ENCODE results near the gene BTBD6. TPM values are rescaled to one million over a fixed set of nuclear protein-coding genes. Genes with fewer than 3 reads are reported as not detected.
A peak's percentile ranks its signal among the peaks of the same experiment; 100 is the strongest.

Gene BTBD6
- total and polyA plus RNA-seq, 4 experiments from 2014 or later, result 5.4 to 56.7 (median 34.7) TPM

GRCh38 chr14:105201925-105202513 lies 46.3 kb upstream of the BTBD6 start:
- no peak overlapping the region for H3K4me3 ChIP-seq (ENCODE audit: low read length in 2 of 2)
- Mint-ChIP-seq H3K4me3 (peak overlapping the region in 2 of 8 donors; percentile 8 to 47), H3K36me3 (no peaks in the 10 kb centered on the region), H3K4me1 (peaks cover 3 to 22% (median 15%) of the 10 kb centered on the region in 4 donors), H3K27ac (peak overlapping the region in 3 of 7 donors; percentile 6 to 40 (median 8)), H3K9me3 (no peaks in the 10 kb centered on the region), H3K27me3 (peaks cover 14 to 16% of the 10 kb centered on the region in 2 donors)
- no peaks in the 10 kb centered on the region for H3K9me3 ChIP-seq (ENCODE audit: control insufficient read depth in 1 of 2, low read length in 2 of 2)
- no peaks in the 10 kb centered on the region for H3K36me3 ChIP-seq (ENCODE audit: insufficient read depth, low read length)
- POLR2A ChIA-PET (ENCODE audit: partially characterized antibody), result interaction anchor here (1.6 kb wide), 1 partner anchor 99 kb away, joined by 4 read pairs; the partner anchor contains the start of gene BRF1
- H3K27me3 ChIP-seq (ENCODE audit: insufficient read depth, low read length), result peaks cover 6% of the 10 kb centered on the region
- H3K4me1 ChIP-seq (ENCODE audit: insufficient read depth, low read length), result peaks cover 25% of the 10 kb centered on the region
- intact Hi-C loops (cut with micrococcal nuclease), result loop anchor here (1.0 kb wide), 2 partner anchors 80 to 289 kb away; partner anchors contain the start of gene TEDC1
- DNase-seq, result peak in 1 of 5 donors; percentile 41
- CTCF ChIA-PET (ENCODE audit: partially characterized antibody), result interaction anchor here (2.1 to 4.8 kb wide), 3 partner anchors 20 to 149 kb away, joined by 6 to 35 read pairs (median 7); no protein-coding TSS in a partner anchor
- H3K27ac ChIP-seq (ENCODE audit: low read depth, low read length), result no peak overlapping the region

GRCh38 chr14:105203057-105203531 lies 45.2 kb upstream of the BTBD6 start:
- Histone ChIP-seq H3K9me3 (ENCODE audit: control insufficient read depth in 1 of 2, low read length in 2 of 2) (no peaks in the 10 kb centered on the region), H3K4me1 (ENCODE audit: insufficient read depth, low read length) (peaks cover 21% of the 10 kb centered on the region), H3K36me3 (ENCODE audit: insufficient read depth, low read length) (no peaks in the 10 kb centered on the region), H3K27ac (ENCODE audit: low read depth, low read length) (no peak overlapping the region), H3K27me3 (ENCODE audit: insufficient read depth, low read length) (no peaks in the 10 kb centered on the region), H3K4me3 (ENCODE audit: low read length in 2 of 2) (no peak overlapping the region)
- Mint-ChIP-seq H3K4me1 (peaks cover 3 to 22% (median 13%) of the 10 kb centered on the region in 4 donors), H3K27me3 (peaks cover 11 to 14% of the 10 kb centered on the region in 2 donors), H3K4me3 (no peak overlapping the region), H3K27ac (peak overlapping the region in 1 of 7 donors; percentile 40), H3K36me3 (no peaks in the 10 kb centered on the region), H3K9me3 (no peaks in the 10 kb centered on the region)
- ChIA-PET POLR2A (ENCODE audit: partially characterized antibody) (interaction anchor here (1.0 kb wide), 1 partner anchor 149 kb away, joined by 4 read pairs; no protein-coding TSS in a partner anchor), CTCF (ENCODE audit: partially characterized antibody) (interaction anchor here (1.0 to 4.8 kb wide), 8 partner anchors 8 to 148 kb away, joined by 3 to 35 read pairs (median 6); no protein-coding TSS in a partner anchor)
- peak; percentile 49 to 63 (median 53) for DNase-seq
- intact Hi-C loops (cut with micrococcal nuclease), result loop anchor here (1.0 kb wide), 1 partner anchor 149 kb away; no protein-coding TSS in a partner anchor

- ChIA-PET CTCF (ENCODE audit: partially characterized antibody) (interaction anchor here (1.0 to 4.8 kb wide), 8 partner anchors 8 to 148 kb away, joined by 3 to 35 read pairs (median 6); no protein-coding TSS in a partner anchor), POLR2A (ENCODE audit: partially characterized antibody) (interaction anchor here (1.0 kb wide), 1 partner anchor 148 kb away, joined by 4 read pairs; no protein-coding TSS in a partner anchor)
- H3K4me3 Mint-ChIP-seq, result no peak overlapping the region
- H3K4me1 ChIP-seq (ENCODE audit: insufficient read depth, low read length), result peaks cover 21% of the 10 kb centered on the region
- H3K36me3 Mint-ChIP-seq, result no peaks in the 10 kb centered on the region
- no peaks in the 10 kb centered on the region for H3K9me3 Mint-ChIP-seq
- H3K27ac ChIP-seq (ENCODE audit: low read depth, low read length), result no peak overlapping the region
- H3K4me1 Mint-ChIP-seq, result peaks cover 3 to 22% (median 11%) of the 10 kb centered on the region in 4 donors
- peak in 1 of 5 donors; percentile 27 for DNase-seq
- intact Hi-C loops (cut with micrococcal nuclease), result loop anchor here (1.0 kb wide), 1 partner anchor 149 kb away; no protein-coding TSS in a partner anchor
- H3K27me3 ChIP-seq (ENCODE audit: insufficient read depth, low read length), result no peaks in the 10 kb centered on the region
- no peak overlapping the region for H3K4me3 ChIP-seq (ENCODE audit: low read length in 2 of 2)
- peaks cover 7 to 10% of the 10 kb centered on the region in 2 donors for H3K27me3 Mint-ChIP-seq
- no peak overlapping the region for H3K27ac Mint-ChIP-seq
- H3K9me3 ChIP-seq (ENCODE audit: control insufficient read depth in 1 of 2, low read length in 2 of 2), result no peaks in the 10 kb centered on the region
- no peaks in the 10 kb centered on the region for H3K36me3 ChIP-seq (ENCODE audit: insufficient read depth, low read length)
Measured at GRCh38 chr14:105203701-105204100, 44.6 kb upstream of the BTBD6 start.

DNA sequence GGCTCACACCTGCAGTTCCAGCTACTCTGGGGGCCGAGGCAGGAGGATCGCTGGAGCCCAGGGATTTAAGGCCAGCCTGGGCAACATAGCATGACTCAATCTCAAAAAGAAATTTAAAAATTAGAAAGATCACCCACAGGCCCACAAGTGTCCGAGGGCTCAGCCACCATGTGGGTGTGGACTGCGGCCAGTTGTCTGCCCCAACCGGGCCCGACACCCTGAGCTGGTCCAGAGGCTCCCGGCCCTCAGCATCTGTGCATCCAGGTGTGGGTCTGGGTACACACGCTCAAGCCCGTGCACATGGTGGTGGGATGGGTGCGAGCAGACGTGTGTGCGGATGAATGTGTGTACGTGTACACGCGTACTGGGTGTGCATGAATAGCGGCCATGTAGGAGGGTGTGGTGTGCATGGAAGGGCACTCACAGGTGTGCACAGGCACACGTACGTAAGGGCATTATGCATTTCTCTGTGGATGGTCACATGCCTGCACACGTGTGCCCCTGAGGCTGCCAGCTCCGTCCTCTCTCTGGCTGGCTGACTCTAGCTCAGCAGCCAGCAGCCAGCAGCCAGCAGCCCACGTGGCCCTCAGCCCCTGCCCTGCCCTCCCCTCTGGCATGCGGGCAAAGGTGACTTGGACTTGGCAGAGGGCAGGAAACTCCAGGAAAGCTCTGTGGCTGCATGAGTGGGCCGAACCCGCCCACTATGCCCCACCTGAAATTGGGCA lies 44.0 kb upstream of the BTBD6 start:
- POLR2A ChIA-PET (ENCODE audit: partially characterized antibody), result interaction anchor here (1.0 kb wide), 1 partner anchor 148 kb away, joined by 4 read pairs; no protein-coding TSS in a partner anchor
- peaks cover 4 to 5% of the 10 kb centered on the region in 2 donors for H3K27me3 Mint-ChIP-seq
- H3K9me3 ChIP-seq (ENCODE audit: control insufficient read depth in 1 of 2, low read length in 2 of 2), result no peaks in the 10 kb centered on the region

GRCh38 chr14:105204931-105205672 lies 43.2 kb upstream of the BTBD6 start:
- Mint-ChIP-seq H3K36me3 (peaks cover 0 to 4% of the 10 kb centered on the region in 2 donors), H3K9me3 (no peaks in the 10 kb centered on the region), H3K4me1 (peaks cover 3 to 22% (median 8%) of the 10 kb centered on the region in 4 donors), H3K27ac (no peak overlapping the region), H3K4me3 (no peak overlapping the region), H3K27me3 (peaks cover 0 to 2% of the 10 kb centered on the region in 2 donors)
- peak in 1 of 5 donors; percentile 22 for DNase-seq
- ChIA-PET CTCF (ENCODE audit: partially characterized antibody) (interaction anchor here (0.6 to 4.8 kb wide), 5 partner anchors 9 to 146 kb away, joined by 3 to 35 read pairs (median 6); no protein-coding TSS in a partner anchor), POLR2A (ENCODE audit: partially characterized antibody) (no interaction called here)
- Histone ChIP-seq H3K9me3 (ENCODE audit: control insufficient read depth in 1 of 2, low read length in 2 of 2) (no peaks in the 10 kb centered on the region), H3K27me3 (ENCODE audit: insufficient read depth, low read length) (no peaks in the 10 kb centered on the region), H3K27ac (ENCODE audit: low read depth, low read length) (no peak overlapping the region), H3K4me3 (ENCODE audit: low read length in 2 of 2) (no peak overlapping the region), H3K4me1 (ENCODE audit: insufficient read depth, low read length) (peaks cover 21% of the 10 kb centered on the region), H3K36me3 (ENCODE audit: insufficient read depth, low read length) (no peaks in the 10 kb centered on the region)
- intact Hi-C loops (cut with micrococcal nuclease), result no loop called here

More for the DNA sequence above, 44.0 kb upstream of the BTBD6 start:
- intact Hi-C loops (cut with micrococcal nuclease), result no loop called here
- CTCF ChIA-PET (ENCODE audit: partially characterized antibody), result interaction anchor here (0.6 to 4.8 kb wide), 8 partner anchors 9 to 147 kb away, joined by 3 to 35 read pairs (median 5); no protein-coding TSS in a partner anchor
- H3K36me3 Mint-ChIP-seq, result no peaks in the 10 kb centered on the region
- no peaks in the 10 kb centered on the region for H3K9me3 Mint-ChIP-seq
- Histone ChIP-seq H3K4me1 (ENCODE audit: insufficient read depth, low read length) (peaks cover 21% of the 10 kb centered on the region), H3K27ac (ENCODE audit: low read depth, low read length) (no peak overlapping the region), H3K27me3 (ENCODE audit: insufficient read depth, low read length) (no peaks in the 10 kb centered on the region), H3K4me3 (ENCODE audit: low read length in 2 of 2) (no peak overlapping the region), H3K36me3 (ENCODE audit: insufficient read depth, low read length) (no peaks in the 10 kb centered on the region)
- peak overlapping the region in 1 of 7 donors; percentile 62 for H3K27ac Mint-ChIP-seq
- peak overlapping the region in 1 of 8 donors; percentile 31 for H3K4me3 Mint-ChIP-seq
- peaks cover 3 to 22% (median 10%) of the 10 kb centered on the region in 4 donors for H3K4me1 Mint-ChIP-seq
- DNase-seq, result no peak

DNA sequence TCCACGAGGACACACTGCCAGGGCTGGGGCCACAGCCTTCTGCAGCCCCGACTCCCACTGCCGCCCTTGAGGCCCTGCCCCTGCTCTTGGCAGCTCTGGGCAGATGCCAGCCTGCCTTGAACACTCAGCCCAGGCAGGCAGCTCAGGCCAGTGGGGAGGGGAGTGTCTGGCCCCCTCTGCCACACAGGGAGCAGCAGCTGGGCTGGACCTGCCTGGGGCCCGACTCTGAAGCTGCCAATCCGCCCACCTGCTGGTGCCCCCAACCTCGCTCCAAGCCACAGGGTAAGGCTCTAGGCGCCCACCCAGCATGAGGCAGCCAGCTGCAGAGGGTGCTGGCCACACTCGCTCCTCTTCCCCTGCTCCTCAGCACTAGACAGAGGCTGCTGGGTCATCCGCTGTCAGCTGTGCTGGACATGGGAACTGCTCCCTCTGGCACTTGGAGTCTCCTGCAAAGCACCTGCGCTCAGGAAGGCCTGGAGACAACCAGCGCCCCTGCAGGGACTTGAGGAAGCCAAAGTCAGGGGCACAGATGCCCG lies 42.6 kb upstream of the BTBD6 start:
- H3K27me3 ChIP-seq (ENCODE audit: insufficient read depth, low read length), result no peaks in the 10 kb centered on the region
- H3K9me3 ChIP-seq (ENCODE audit: control insufficient read depth in 1 of 2, low read length in 2 of 2), result no peaks in the 10 kb centered on the region
- POLR2A ChIA-PET (ENCODE audit: partially characterized antibody), result no interaction called here
- peak in 1 of 5 donors; percentile 33 for DNase-seq
- intact Hi-C loops (cut with micrococcal nuclease), result no loop called here
- H3K36me3 ChIP-seq (ENCODE audit: insufficient read depth, low read length), result no peaks in the 10 kb centered on the region
- CTCF ChIA-PET (ENCODE audit: partially characterized antibody), result interaction anchor here (3.1 kb wide), 1 partner anchor 8 kb away, joined by 10 read pairs; no protein-coding TSS in a partner anchor
- Mint-ChIP-seq H3K9me3 (no peaks in the 10 kb centered on the region), H3K4me3 (no peak overlapping the region), H3K27me3 (peaks cover 0 to 2% of the 10 kb centered on the region in 2 donors), H3K36me3 (peaks cover 0 to 7% of the 10 kb centered on the region in 2 donors), H3K4me1 (peaks cover 3 to 22% (median 8%) of the 10 kb centered on the region in 4 donors), H3K27ac (no peak overlapping the region)
- peaks cover 21% of the 10 kb centered on the region for H3K4me1 ChIP-seq (ENCODE audit: insufficient read depth, low read length)
- H3K27ac ChIP-seq (ENCODE audit: low read depth, low read length), result no peak overlapping the region
- no peak overlapping the region for H3K4me3 ChIP-seq (ENCODE audit: low read length in 2 of 2)

All from CD4-positive, alpha-beta memory T cell (primary cell).